HEK293T (cell line): Measurements from ENCODE around the gene NHS.

ENCODE experiments used
- BHLHE40 ChIP-seq: fragments of 450-650 bp; IDR thresholded peaks from 2 replicates; pipeline ENCODE4 v1.6.1; 2016; ENCODE audit warnings: mild to moderate bottlenecking, moderate library complexity, borderline replicate concordance
- CTBP1 ChIP-seq: fragments of 450-650 bp; IDR thresholded peaks from 2 replicates; pipeline ENCODE4 v1.6.1; 2016; ENCODE audit warnings: borderline replicate concordance
- LEF1 ChIP-seq: fragments of 450-650 bp; IDR thresholded peaks from 2 replicates; pipeline ENCODE4 v1.6.1; 2017; ENCODE audit warnings: mild to moderate bottlenecking, borderline replicate concordance
- NFRKB ChIP-seq: fragments of 450-650 bp; IDR thresholded peaks from 2 replicates; pipeline ENCODE4 v1.6.1; 2016; ENCODE audit warnings: mild to moderate bottlenecking, moderate library complexity
- PKNOX1 ChIP-seq: fragments of 450-650 bp; IDR thresholded peaks from 2 replicates; pipeline ENCODE4 v1.6.1; 2016
- SP1 ChIP-seq: fragments of 450-650 bp; IDR thresholded peaks from 2 replicates; pipeline ENCODE4 v1.6.1; 2017
- TARDBP ChIP-seq: fragments of 450-650 bp; IDR thresholded peaks from 2 replicates; pipeline ENCODE4 v1.6.1; 2016

- no peak for TF ChIP-seq BHLHE40
- no peak for TF ChIP-seq LEF1
- TF ChIP-seq SP1 = no peak
- TF ChIP-seq TARDBP = no peak
- no peak for TF ChIP-seq PKNOX1
- no peak for TF ChIP-seq CTBP1
- TF ChIP-seq NFRKB = no peak
Measured at GRCh38 chrX:17470136-17470535, 95.1 kb downstream of the NHS start.
